Dedifferentiated amniotic fluid mesenchymal stem cell (primary cell): Measurements from ENCODE around the gene ZNF385B.

Experiments
- DNase-seq: peaks from one replicate; pipeline ENCODE4 v3.0.0-alpha.2; 2016; ENCODE audit errors: extremely low spot score

Gene ZNF385B

DNA sequence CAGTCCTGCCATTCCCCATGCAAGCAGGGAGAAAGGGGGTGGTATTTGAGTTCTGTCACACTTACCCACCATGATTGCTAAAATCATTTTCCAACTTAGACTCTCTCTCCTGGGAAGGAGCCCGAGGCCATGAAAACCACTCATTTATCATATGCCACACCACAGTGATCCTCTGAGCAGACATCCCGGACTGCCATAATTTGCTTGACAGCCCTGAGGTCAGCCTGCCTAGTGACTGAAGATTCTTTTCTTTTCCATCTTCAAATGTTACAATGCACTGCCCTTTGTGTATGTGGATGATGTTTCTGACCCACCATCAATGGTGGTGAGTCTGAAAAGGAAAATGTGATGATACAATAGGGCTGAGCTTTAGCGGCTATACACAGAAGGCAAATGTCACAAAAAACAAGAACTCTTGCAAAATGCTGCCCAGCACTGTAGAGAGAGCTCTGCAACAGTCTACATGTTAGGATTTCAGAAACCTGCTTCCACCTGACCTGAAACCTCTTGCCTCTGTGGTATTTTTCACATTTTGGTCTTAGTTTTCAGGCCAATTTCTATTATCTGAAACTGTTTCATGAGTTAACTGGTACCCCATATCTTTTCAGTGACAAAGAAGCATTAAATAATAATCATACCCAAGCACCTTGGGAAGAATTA is 272.8 kb downstream of the ZNF385B start:
- DNase-seq: no peak

DNA sequence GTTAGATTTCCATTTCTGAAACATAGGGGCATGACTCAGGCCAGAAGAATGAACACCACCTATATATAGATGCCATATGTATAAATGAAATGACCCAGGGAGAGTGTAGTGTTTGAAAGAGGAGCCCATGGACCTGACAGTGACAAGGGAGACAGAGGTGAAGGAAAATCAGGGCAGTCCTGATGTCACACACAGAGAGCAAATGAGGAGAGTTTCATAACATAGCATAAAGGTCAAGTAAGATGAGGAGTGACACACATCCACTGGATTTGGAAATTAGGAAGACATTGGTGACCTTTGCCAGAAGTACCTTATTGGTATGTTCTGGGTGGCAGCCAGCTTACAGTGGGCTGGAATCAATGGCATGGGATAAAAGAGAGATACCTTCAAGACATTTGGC is 276.7 kb downstream of the ZNF385B start:
- no peak for DNase-seq

- no peak for DNase-seq
Measured at GRCh38 chr2:179581605-179582004, 279.8 kb downstream of the ZNF385B start.

GRCh38 chr2:179580378-179581146 is 280.9 kb downstream of the ZNF385B start:
- no peak for DNase-seq

DNA sequence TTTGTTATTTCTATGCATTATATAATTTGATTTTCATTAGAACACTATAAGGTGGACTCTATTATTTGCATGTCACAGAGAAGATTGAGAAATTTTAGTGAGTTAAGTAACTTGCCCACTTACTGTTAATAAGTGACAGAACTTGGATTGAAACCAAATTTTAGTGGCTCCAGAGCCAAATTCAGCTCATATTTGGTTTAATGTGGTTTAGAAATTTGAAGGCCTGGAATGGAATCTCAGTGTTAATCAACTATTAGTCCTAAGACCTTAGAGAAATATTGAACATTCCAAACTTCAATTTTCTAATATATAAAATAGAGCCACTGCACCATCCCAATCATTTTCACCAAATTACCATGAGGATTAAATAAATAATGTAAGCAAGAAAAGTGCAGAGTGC is 281.6 kb downstream of the ZNF385B start:
- no peak for DNase-seq

DNA sequence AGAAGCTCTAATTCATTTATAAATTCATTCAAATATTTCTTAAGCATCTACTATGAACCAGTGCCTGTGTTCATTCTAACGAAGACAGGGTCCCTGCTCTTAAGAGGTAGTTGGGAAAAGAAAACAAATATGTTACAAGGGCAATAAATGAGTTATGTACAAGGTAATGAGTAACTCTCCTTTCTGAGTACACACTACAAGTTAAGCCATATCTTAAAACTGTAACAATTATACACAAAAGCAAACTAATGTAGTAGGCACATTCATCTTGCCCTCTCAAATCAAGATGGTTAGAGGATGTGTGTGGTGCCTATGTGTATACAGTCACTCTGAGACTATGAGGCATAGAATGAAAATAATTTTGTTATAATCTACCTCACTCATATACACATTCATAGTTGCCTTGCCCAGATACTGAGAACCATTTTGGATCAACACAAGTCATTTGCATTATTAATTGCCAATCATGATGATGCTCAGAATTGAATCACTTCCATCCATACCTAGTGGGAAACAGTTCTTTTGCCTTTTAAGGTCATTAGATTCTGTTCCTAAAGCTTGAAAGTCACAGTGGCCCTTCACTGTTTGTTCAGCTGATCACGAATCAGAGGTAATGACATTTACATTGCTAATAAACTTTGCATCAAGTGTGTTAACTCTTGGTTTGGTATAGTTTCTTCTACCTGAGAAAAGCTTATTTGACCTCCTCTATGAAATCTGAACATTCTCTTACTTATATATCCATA is 283.1 kb downstream of the ZNF385B start:
- no peak for DNase-seq

GRCh38 chr2:179574061-179574519 is 287.3 kb downstream of the ZNF385B start:
- no peak for DNase-seq

DNA sequence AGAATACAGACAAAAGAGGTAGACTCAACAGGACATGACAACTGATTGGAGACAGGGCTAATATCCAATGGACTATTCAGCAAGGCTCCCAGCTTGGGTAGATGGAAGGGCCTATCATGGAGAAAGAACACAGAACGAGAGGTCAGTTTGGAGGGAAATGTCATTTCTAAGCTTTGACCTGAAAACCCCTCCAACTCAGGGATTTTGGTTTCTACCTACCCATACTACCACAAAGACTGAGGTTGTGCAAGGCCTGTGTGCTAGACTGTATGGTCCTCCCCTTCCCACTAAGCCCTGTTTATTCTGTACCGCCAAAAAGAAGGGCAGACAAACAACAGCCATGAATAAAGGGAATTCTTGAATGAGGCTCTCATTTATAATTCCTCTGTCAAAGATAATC is 288.9 kb downstream of the ZNF385B start:
- no peak for DNase-seq

DNA sequence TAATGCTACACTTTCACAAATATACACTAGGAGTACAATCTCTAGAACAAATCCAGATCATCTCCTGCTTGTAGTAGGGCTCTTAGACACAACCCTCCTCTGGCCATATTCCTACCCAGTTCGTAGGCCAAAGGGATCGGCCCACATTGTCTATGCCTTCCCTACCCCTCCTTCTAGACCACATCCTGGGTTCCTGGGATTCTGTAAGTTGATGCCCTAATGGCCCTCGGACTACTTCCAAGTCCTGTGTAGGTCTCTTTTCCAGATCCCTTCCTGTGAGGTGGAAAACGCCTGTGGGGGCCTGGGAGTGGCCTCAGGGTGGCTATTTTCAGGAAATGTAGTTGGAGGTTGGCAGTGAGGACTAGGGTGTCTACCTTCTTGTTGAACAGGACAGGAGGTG is 289.7 kb downstream of the ZNF385B start:
- DNase-seq: no peak

- DNase-seq: no peak
Measured at GRCh38 chr2:179571252-179571651, 290.2 kb downstream of the ZNF385B start.

DNA sequence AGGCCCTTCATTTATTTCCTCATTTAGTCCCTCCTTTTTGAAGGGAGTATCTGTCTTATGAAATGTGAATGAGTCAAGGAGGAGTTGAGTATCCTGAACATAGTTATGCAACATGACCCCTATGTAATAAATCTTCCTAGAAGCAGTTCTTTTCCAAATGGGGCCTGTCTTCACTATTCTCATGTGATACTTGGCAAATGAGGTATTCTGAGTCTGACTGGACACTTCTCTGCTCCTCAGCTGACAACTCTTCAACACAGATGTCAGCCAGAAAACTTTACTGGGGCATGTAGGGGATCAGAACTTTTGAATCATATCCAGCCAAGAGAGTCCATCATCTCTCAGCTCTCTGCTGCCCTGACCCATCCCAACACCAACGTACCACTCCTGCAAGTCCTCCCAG is 291.6 kb downstream of the ZNF385B start:
- no peak for DNase-seq

DNA sequence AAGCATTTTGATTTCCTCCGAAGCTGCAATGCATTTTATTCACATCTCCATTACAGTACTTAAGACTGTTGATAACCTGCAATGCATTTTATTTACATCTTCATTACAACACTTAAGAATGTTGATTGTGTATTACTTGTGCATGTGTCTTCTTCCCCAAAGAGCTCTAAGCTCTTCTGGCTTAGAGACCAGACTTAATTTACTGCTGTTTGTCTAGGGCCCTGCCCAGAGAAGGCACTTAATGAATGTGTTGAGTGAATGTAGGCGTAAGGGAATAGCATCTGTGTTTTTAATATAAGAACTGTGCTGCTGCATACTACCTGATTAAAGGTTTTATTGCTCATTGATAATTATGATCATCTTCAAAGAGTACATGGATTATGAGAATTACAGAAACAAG is 295.6 kb downstream of the ZNF385B start:
- no peak for DNase-seq

DNA sequence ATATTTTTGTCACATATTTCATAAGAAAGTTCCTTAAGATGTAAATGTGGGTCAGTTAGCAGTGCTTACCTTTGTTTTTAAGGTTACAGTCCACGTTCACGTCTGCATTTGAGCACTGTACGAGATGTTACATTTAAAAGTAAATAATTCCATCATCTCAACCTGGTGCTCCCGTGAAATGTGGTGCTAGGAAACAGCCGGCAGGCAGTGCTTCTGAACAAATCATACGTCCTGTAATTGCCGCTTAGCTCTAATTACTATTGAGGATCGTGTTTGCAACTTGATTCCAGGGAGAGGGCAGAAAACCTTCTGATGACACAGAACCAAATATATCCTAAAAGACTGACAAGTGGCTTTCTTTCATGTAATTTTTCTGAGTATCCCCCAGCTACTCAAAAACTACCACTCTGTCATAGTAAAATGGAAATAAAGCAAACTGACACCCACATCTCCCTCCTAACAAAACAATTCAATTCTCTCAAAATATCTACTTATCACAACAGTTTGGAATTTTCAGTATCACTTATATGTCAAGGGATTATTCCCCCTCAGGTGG is 299.0 kb downstream of the ZNF385B start:
- no peak for DNase-seq

- DNase-seq: no peak
Measured at GRCh38 chr2:179561702-179562101, 299.7 kb downstream of the ZNF385B start.

- DNase-seq: no peak
Measured at GRCh38 chr2:179560257-179560735, 301.1 kb downstream of the ZNF385B start.

- DNase-seq: no peak
Measured at GRCh38 chr2:179559108-179559806, 302.2 kb downstream of the ZNF385B start.

DNA sequence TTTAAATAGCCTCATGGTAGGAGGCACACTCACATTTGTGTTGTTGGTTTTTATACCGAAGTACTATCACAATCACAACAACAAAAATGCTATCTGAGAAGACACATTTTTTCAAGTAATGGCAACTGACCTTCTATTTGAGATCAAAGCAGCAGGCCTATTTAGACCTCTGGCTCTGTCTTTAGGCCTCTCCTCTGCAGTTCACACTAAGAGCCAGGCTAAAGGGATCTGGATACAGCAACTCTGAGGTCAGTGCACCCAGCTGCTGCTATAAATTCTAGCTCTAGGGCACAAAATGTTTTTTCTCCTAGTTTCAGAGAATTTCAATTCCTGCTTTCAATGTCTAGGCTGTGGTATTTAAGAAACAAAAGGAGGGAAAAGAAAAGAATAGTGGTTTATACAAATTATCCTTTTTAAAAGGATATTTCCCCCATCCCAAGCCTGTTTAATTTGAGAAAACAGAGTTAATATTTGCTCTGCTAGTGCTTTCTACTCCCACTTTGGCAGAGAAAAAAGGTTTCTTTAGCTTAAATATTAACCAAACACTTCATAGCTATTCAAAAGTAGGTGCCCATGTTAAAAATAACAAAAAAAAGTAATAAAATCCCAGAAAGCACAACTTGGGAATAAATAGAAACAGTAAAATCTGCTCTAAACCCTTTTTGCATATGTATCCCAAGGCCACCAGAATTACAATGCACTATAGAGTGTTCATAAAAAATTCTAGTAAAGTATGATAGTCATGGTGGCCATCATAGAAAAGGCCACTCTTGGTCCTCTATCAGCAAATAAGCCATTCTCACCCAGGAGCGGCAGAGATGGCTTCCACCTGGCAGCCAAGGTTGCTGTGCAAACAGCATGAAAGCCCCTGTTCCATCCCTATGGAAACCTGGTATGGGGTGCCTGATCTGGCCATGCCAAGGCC is 303.1 kb downstream of the ZNF385B start:
- no peak for DNase-seq

DNA sequence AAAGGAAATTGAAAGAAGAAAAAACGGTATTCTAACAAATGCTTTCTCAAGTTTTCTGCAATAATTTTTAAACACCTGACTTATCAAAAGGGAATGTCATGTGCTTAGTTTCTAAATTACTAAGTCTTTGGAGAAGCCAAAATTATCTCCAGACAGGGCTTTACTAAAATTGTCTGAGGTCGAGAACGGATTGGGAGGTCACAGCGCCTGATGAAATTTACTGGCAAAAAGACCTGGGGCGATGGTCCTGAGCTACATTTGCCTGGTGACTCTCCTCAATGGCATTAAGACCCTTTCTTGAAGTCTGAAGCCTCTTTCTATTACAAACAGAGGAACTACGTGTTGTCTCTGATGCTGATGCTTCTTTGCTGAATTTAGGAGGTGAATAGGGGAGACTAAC is 305.0 kb downstream of the ZNF385B start:
- DNase-seq: no peak

DNA sequence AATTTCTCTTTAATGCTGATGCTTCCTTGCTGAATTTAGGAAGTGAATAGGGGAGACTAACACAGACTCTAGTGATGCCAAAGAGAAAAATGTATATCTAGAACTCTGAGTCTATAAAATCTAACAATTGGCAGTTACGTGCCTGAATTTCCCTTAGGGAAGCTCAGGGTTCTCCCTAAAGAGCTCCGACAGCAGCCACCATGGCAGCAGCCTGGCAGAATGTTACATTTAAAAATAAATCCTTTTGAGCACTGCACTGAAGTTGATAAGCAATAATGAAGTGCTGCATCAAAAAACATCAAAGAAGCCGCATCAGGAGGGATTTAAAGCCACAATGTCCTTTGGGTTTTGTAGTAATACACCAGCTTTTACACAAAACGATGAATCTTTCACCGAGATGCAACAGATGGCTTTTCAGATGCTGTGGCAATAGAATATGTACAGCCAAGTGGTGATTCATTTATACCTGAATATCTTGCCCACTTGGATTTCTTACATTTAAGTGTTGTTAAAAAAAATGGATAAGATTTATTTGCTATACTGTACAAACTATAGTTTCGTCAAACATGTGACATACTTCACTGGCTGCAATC is 305.6 kb downstream of the ZNF385B start:
- no peak for DNase-seq
